ENCODE data around the gene KCNH3. TPM values are rescaled to one million over a fixed set of nuclear protein-coding genes. Genes with fewer than 3 reads are reported as not detected.

KCNH3 gene
- polyA plus RNA-seq, 1 donor from 2014 or later: 0.63 TPM

- H3K9ac ChIP-seq (ENCODE audit: low read length): no peak overlapping the region
These were observed 25.3 kb downstream of the KCNH3 start for GRCh38 chr12:49563951-49564685.

GRCh38 chr12:49564686-49565405 is 26.0 kb downstream of the KCNH3 start:
- H4K20me1 ChIP-seq (ENCODE audit: insufficient read depth): no peaks in the 10 kb centered on the region
- no peak overlapping the region for H2AFZ ChIP-seq (ENCODE audit: low read depth, low read length)
- peaks cover 11% of the 10 kb centered on the region for H3K79me2 ChIP-seq (replicated peaks; ENCODE audit: insufficient read depth, low read length)
- H3K4me3 ChIP-seq (ENCODE audit: low read length): no peak overlapping the region
- no peaks in the 10 kb centered on the region for H3K9me2 ChIP-seq (ENCODE audit: insufficient read depth, low read length)
- no peak overlapping the region for H3K27ac ChIP-seq (ENCODE audit: low read length)
- H3K9ac ChIP-seq (ENCODE audit: low read length): no peak overlapping the region
- no peaks in the 10 kb centered on the region for H3F3A ChIP-seq (ENCODE audit: insufficient read depth, low read length, poor library complexity, severe bottlenecking)
- H3K27me3 ChIP-seq (ENCODE audit: insufficient read depth, low read depth, low read length): no peaks in the 10 kb centered on the region
- H3K4me2 ChIP-seq (ENCODE audit: low read length): no peak overlapping the region
- no peaks in the 10 kb centered on the region for H3K9me3 ChIP-seq (ENCODE audit: low read length)
- H3K36me3 ChIP-seq (ENCODE audit: insufficient read depth, low read length): no peaks in the 10 kb centered on the region
- TF ChIP-seq POLR2AphosphoS5 (IDR thresholded peaks at IDR 0.05) (no peak), EZH2 (IDR thresholded peaks at IDR 0.05; ENCODE audit: borderline replicate concordance, insufficient read depth, low read length, poor library complexity, severe bottlenecking) (no peak), MXI1 (conservative IDR thresholded peaks at IDR 0.05; ENCODE audit: poor library complexity, severe bottlenecking) (no peak), SMC3 (conservative IDR thresholded peaks at IDR 0.05; ENCODE audit: poor library complexity) (no peak), TAF1 (IDR thresholded peaks at IDR 0.05; ENCODE audit: low read depth) (no peak), RAD21 (conservative IDR thresholded peaks at IDR 0.05) (no peak)
- TF ChIP-seq, protein P1, sequence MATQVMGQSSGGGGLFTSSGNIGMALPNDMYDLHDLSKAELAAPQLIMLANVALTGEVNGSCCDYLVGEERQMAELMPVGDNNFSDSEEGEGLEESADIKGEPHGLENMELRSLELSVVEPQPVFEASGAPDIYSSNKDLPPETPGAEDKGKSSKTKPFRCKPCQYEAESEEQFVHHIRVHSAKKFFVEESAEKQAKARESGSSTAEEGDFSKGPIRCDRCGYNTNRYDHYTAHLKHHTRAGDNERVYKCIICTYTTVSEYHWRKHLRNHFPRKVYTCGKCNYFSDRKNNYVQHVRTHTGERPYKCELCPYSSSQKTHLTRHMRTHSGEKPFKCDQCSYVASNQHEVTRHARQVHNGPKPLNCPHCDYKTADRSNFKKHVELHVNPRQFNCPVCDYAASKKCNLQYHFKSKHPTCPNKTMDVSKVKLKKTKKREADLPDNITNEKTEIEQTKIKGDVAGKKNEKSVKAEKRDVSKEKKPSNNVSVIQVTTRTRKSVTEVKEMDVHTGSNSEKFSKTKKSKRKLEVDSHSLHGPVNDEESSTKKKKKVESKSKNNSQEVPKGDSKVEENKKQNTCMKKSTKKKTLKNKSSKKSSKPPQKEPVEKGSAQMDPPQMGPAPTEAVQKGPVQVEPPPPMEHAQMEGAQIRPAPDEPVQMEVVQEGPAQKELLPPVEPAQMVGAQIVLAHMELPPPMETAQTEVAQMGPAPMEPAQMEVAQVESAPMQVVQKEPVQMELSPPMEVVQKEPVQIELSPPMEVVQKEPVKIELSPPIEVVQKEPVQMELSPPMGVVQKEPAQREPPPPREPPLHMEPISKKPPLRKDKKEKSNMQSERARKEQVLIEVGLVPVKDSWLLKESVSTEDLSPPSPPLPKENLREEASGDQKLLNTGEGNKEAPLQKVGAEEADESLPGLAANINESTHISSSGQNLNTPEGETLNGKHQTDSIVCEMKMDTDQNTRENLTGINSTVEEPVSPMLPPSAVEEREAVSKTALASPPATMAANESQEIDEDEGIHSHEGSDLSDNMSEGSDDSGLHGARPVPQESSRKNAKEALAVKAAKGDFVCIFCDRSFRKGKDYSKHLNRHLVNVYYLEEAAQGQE (IDR thresholded peaks at IDR 0.05; ENCODE audit: borderline replicate concordance): no peak

More at GRCh38 chr12:49563951-49564685, 25.3 kb downstream of the KCNH3 start:
- Histone ChIP-seq H3K79me2 (replicated peaks; ENCODE audit: insufficient read depth, low read length) (peaks cover 11% of the 10 kb centered on the region), H3K9me3 (ENCODE audit: low read length) (no peaks in the 10 kb centered on the region), H4K20me1 (ENCODE audit: insufficient read depth) (no peaks in the 10 kb centered on the region), H3F3A (ENCODE audit: insufficient read depth, low read length, poor library complexity, severe bottlenecking) (no peaks in the 10 kb centered on the region), H3K27me3 (ENCODE audit: insufficient read depth, low read depth, low read length) (no peaks in the 10 kb centered on the region), H3K27ac (ENCODE audit: low read length) (no peak overlapping the region), H2AFZ (ENCODE audit: low read depth, low read length) (no peak overlapping the region), H3K4me3 (ENCODE audit: low read length) (no peak overlapping the region), H3K36me3 (ENCODE audit: insufficient read depth, low read length) (no peaks in the 10 kb centered on the region), H3K4me2 (ENCODE audit: low read length) (no peak overlapping the region), H3K9me2 (ENCODE audit: insufficient read depth, low read length) (no peaks in the 10 kb centered on the region)
- no peak for TF ChIP-seq SMC3 (conservative IDR thresholded peaks at IDR 0.05; ENCODE audit: poor library complexity)
- TF ChIP-seq, protein P1 (IDR thresholded peaks at IDR 0.05; ENCODE audit: borderline replicate concordance): no peak
- no peak for TF ChIP-seq MXI1 (conservative IDR thresholded peaks at IDR 0.05; ENCODE audit: poor library complexity, severe bottlenecking)
- TF ChIP-seq TAF1 (IDR thresholded peaks at IDR 0.05; ENCODE audit: low read depth): no peak
- TF ChIP-seq POLR2AphosphoS5 (IDR thresholded peaks at IDR 0.05): no peak
- TF ChIP-seq CTCF (IDR thresholded peaks at IDR 0.05; ENCODE audit: poor library complexity, severe bottlenecking): no peak
